ENCODE results near the gene TRABD2B. TPM values are rescaled to one million over a fixed set of nuclear protein-coding genes. Genes with fewer than 3 reads are reported as not detected.

Gene TRABD2B
- total RNA-seq, 1 donor from 2014 or later: 0.64 TPM

- Mint-ChIP-seq H3K4me1 (ENCODE audit: low read depth, unreplicated experiment) (no peaks in the 10 kb centered on the region), H3K36me3 (ENCODE audit: unreplicated experiment) (no peaks in the 10 kb centered on the region), H3K27me3 (ENCODE audit: unreplicated experiment) (no peaks in the 10 kb centered on the region), H3K4me3 (ENCODE audit: unreplicated experiment) (no peak overlapping the region), H3K27ac (ENCODE audit: unreplicated experiment) (no peak overlapping the region), H3K9me3 (ENCODE audit: unreplicated experiment) (peaks cover 3% of the 10 kb centered on the region)
- DNase-seq: no peak
- no peak for TF ChIP-seq CTCF (IDR thresholded peaks at IDR 0.05; ENCODE audit: partially characterized antibody, unreplicated experiment)
Observed at GRCh38 chr1:48033495-48034045, 36.4 kb upstream of the TRABD2B start.

- H3K27me3 Mint-ChIP-seq (ENCODE audit: unreplicated experiment): no peaks in the 10 kb centered on the region
- no peak for DNase-seq
- H3K27ac Mint-ChIP-seq (ENCODE audit: unreplicated experiment): no peak overlapping the region
- no peaks in the 10 kb centered on the region for H3K4me1 Mint-ChIP-seq (ENCODE audit: low read depth, unreplicated experiment)
- TF ChIP-seq CTCF (IDR thresholded peaks at IDR 0.05; ENCODE audit: partially characterized antibody, unreplicated experiment): no peak
- peaks cover 3% of the 10 kb centered on the region for H3K9me3 Mint-ChIP-seq (ENCODE audit: unreplicated experiment)
- H3K36me3 Mint-ChIP-seq (ENCODE audit: unreplicated experiment): no peaks in the 10 kb centered on the region
- no peak overlapping the region for H3K4me3 Mint-ChIP-seq (ENCODE audit: unreplicated experiment)
Observed at GRCh38 chr1:48031676-48032075, 34.5 kb upstream of the TRABD2B start.

- no peak for DNase-seq
- Mint-ChIP-seq H3K4me1 (ENCODE audit: low read depth, unreplicated experiment) (no peaks in the 10 kb centered on the region), H3K27me3 (ENCODE audit: unreplicated experiment) (no peaks in the 10 kb centered on the region), H3K27ac (ENCODE audit: unreplicated experiment) (no peak overlapping the region), H3K9me3 (ENCODE audit: unreplicated experiment) (no peaks in the 10 kb centered on the region), H3K4me3 (ENCODE audit: unreplicated experiment) (no peak overlapping the region), H3K36me3 (ENCODE audit: unreplicated experiment) (no peaks in the 10 kb centered on the region)
- no peak for TF ChIP-seq CTCF (IDR thresholded peaks at IDR 0.05; ENCODE audit: partially characterized antibody, unreplicated experiment)
Observed at GRCh38 chr1:48030696-48031365, 33.6 kb upstream of the TRABD2B start.

GRCh38 chr1:48030211-48030610, 33.0 kb upstream of the TRABD2B start:
- Mint-ChIP-seq H3K9me3 (ENCODE audit: unreplicated experiment) (no peaks in the 10 kb centered on the region), H3K36me3 (ENCODE audit: unreplicated experiment) (no peaks in the 10 kb centered on the region), H3K4me3 (ENCODE audit: unreplicated experiment) (no peak overlapping the region), H3K4me1 (ENCODE audit: low read depth, unreplicated experiment) (peaks cover 1% of the 10 kb centered on the region), H3K27me3 (ENCODE audit: unreplicated experiment) (no peaks in the 10 kb centered on the region), H3K27ac (ENCODE audit: unreplicated experiment) (no peak overlapping the region)
- no peak for TF ChIP-seq CTCF (IDR thresholded peaks at IDR 0.05; ENCODE audit: partially characterized antibody, unreplicated experiment)
- no peak for DNase-seq
